H1 (cell line): ENCODE results near the gene TLR1. TPM values are rescaled to one million over a fixed set of nuclear protein-coding genes. Genes with fewer than 3 reads are reported as not detected.

ENCODE experiments used
- BACH1 ChIP-seq: IDR thresholded peaks from 2 replicates; pipeline ENCODE4 v1.6.1; 2012; ENCODE audit warnings: low read length, improper control_type of control experiment
- CHD7 ChIP-seq: fragments of 300-600 bp; sonication (generic); IDR thresholded peaks from 2 replicates; pipeline ENCODE4 v1.7.1; 2012; ENCODE audit warnings: low read length, moderate library complexity, mild to moderate bottlenecking, inconsistent platforms; ENCODE audit not compliant: insufficient replicate concordance
- CREB1 ChIP-seq: IDR thresholded peaks from 2 replicates; pipeline ENCODE4 v1.6.1; 2012; ENCODE audit warnings: inconsistent platforms
- HDAC6 ChIP-seq: IDR thresholded peaks from one replicate; pipeline ENCODE4 v1.7.1; 2012; ENCODE audit warnings: low read depth, mild to moderate bottlenecking, inconsistent platforms, low read length, moderate library complexity
- POU5F1 ChIP-seq: IDR thresholded peaks from 2 replicates; pipeline ENCODE4 v1.6.1; 2011; ENCODE audit warnings: low read depth, mild to moderate bottlenecking, low read length, moderate library complexity
- RFX5 ChIP-seq: IDR thresholded peaks from 2 replicates; pipeline ENCODE4 v1.6.1; 2011; ENCODE audit warnings: low read depth, low read length, improper control_type of control experiment, borderline replicate concordance
- SP2 ChIP-seq: IDR thresholded peaks from 2 replicates; pipeline ENCODE4 v1.6.1; 2012; ENCODE audit warnings: mild to moderate bottlenecking, low read length, inconsistent platforms
- TCF12 ChIP-seq: IDR thresholded peaks from 2 replicates; pipeline ENCODE4 v1.6.1; 2011; ENCODE audit warnings: low read depth, mild to moderate bottlenecking, low read length
- polyA plus RNA-seq, 7 experiments: library from polyadenylated mRNA; depleted of rRNA in 3 of 7; stranded (reverse) in 5 of 7; unstranded in 2 of 7; fragments of >200 nt in 5 of 7; fragments of 200-250 nt in 2 of 7; gene quantifications; 1 replicate in 5 of 7; 2 replicates in 1 of 7; 4 replicates in 1 of 7; pipeline versions ENCODE4 v1.2.1 to v1.2.3, GENCODE V29; 2011 to 2013; ENCODE audit warnings: missing spikeins in 2 of 7, mixed read lengths in 2 of 7
- total RNA-seq: library from RNA; stranded (reverse); fragmentation: NEBNext Ultra II Directional; extraction: Animal tissue kit (Norgen Biotek cat#: 25700); gene quantifications from 2 replicates; pipeline ENCODE4 v1.2.1, GENCODE V29; 2021

TLR1 gene
- total and polyA plus RNA-seq, 2 of the 8 experiments (the other 6 are each of a cell fraction or from before 2014, with no cell fraction given): not detected

DNA sequence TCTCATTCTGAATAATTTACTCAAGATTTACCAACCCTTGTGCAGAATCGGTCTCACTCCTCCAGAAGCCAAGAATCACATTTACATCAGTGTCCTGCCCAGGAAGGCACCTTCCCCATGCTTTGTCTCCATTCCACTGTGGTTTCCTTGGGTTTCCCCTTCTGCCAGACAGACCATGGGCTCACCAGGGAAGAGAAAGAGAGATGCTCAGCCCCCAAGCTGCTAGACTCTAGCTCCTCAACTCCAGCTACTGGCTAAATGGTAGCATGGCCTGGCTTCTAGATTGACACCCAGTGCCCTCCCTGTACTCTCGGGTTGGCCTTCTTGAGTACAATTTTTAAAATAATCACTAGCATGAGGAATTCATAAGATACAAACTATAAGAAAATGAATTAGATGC lies 34.7 kb downstream of the TLR1 start (continued):
- TF ChIP-seq CHD7: no peak
- TF ChIP-seq TCF12: no peak
- no peak for TF ChIP-seq SP2
- TF ChIP-seq CREB1: no peak
- no peak for TF ChIP-seq HDAC6
- no peak for TF ChIP-seq BACH1
- TF ChIP-seq RFX5: no peak
- no peak for TF ChIP-seq POU5F1
